MM.1S (cell line): ENCODE data around the gene SCAMP1.
"Not testable (repeated sequence)": the region's sequence is repeated elsewhere in the genome, so short reads cannot be mapped to it uniquely, and the experiment has no call there.

Experiments used
- DNase-seq: peaks from one replicate; pipeline ENCODE4 v3.0.0-alpha.2; 2015
- H2AFZ ChIP-seq: fragments of 300-600 bp; sonication (generic); 2 replicates; pipeline ENCODE4 v1.6.0; 2016; ENCODE audit warnings: antibody characterized with exemption, low read length
- H3F3A ChIP-seq: fragments of 300-600 bp; sonication (generic); 2 replicates; pipeline ENCODE4 v1.6.1; 2016; ENCODE audit warnings: mild to moderate bottlenecking, antibody characterized with exemption, low read length, moderate library complexity, mixed read lengths; ENCODE audit not compliant: insufficient read depth
- H3K27ac ChIP-seq: fragments of 300-600 bp; sonication (generic); 2 replicates; pipeline ENCODE4 v1.5.1; 2016; ENCODE audit warnings: mild to moderate bottlenecking, low read length
- H3K27me3 ChIP-seq: fragments of 300-600 bp; sonication (generic); replicated peaks from 2 replicates; pipeline ENCODE4 v1.6.0; 2016; ENCODE audit warnings: low read length; ENCODE audit not compliant: insufficient read depth
- H3K36me3 ChIP-seq: fragments of 300-600 bp; sonication (generic); replicated peaks from 2 replicates; pipeline ENCODE4 v1.6.1; 2016; ENCODE audit warnings: mild to moderate bottlenecking, low read length, mixed read lengths; ENCODE audit not compliant: insufficient read depth
- H3K4me1 ChIP-seq: fragments of 300-600 bp; sonication (generic); 2 replicates; pipeline ENCODE4 v1.6.1; 2016; ENCODE audit warnings: low read length, mixed read lengths
- H3K4me2 ChIP-seq: fragments of 300-600 bp; sonication (generic); 2 replicates; pipeline ENCODE4 v1.6.0; 2016; ENCODE audit warnings: low read depth, low read length
- H3K4me3 ChIP-seq: fragments of 300-600 bp; sonication (generic); 2 replicates; pipeline ENCODE4 v1.5.1; 2016; ENCODE audit warnings: low read length, mixed read lengths
- H3K79me2 ChIP-seq: fragments of 300-600 bp; sonication (generic); 2 replicates; pipeline ENCODE4 v1.6.1; 2016; ENCODE audit warnings: mixed run types, low read length, mixed read lengths
- H3K9ac ChIP-seq: fragments of 300-600 bp; sonication (generic); 2 replicates; pipeline ENCODE4 v1.6.1; 2016; ENCODE audit warnings: low read length, mixed read lengths
- H3K9me2 ChIP-seq: fragments of 300-600 bp; sonication (generic); replicated peaks from 2 replicates; pipeline ENCODE4 v1.6.1; 2016; ENCODE audit warnings: mild to moderate bottlenecking, low read length, mixed read lengths; ENCODE audit not compliant: insufficient read depth
- H3K9me3 ChIP-seq: fragments of 300-600 bp; sonication (generic); replicated peaks from 2 replicates; pipeline ENCODE4 v1.6.1; 2016; ENCODE audit warnings: mild to moderate bottlenecking, low read length, mixed read lengths; ENCODE audit not compliant: insufficient read depth
- H4K20me1 ChIP-seq: fragments of 300-600 bp; sonication (generic); 2 replicates; pipeline ENCODE4 v1.6.1; 2016; ENCODE audit warnings: mild to moderate bottlenecking, low read length, moderate library complexity, mixed read lengths; ENCODE audit not compliant: insufficient read depth
- CTCF ChIP-seq: fragments of 300-600 bp; sonication (generic); IDR thresholded peaks from 2 replicates; pipeline ENCODE4 v1.5.1; 2016; ENCODE audit warnings: antibody characterized with exemption, low read length, mixed read lengths
- EZH2 ChIP-seq: fragments of 300-600 bp; sonication (generic); optimal IDR thresholded peaks from 2 replicates; pipeline ENCODE3; 2017; ENCODE audit warnings: low read depth, mild to moderate bottlenecking, antibody characterized with exemption, low read length, mixed read lengths
- EZH2phosphoT487 ChIP-seq: fragments of 300-600 bp; sonication (generic); IDR thresholded peaks from 2 replicates; pipeline ENCODE4 v1.6.1; 2018; ENCODE audit warnings: antibody characterized with exemption, low read length

The SCAMP1 gene

GRCh38 chr5:78354066-78354670, 6.2 kb upstream of the SCAMP1 start:
- TF ChIP-seq EZH2phosphoT487 (no peak), CTCF (no peak), EZH2 (no peak)
- H3K27ac ChIP-seq: no peak overlapping the region
- H3K36me3 ChIP-seq: no peaks in the 10 kb centered on the region
- no peaks in the 10 kb centered on the region for H3K4me1 ChIP-seq
- H2AFZ ChIP-seq: no peak overlapping the region
- H3F3A ChIP-seq: no peaks in the 10 kb centered on the region
- no peaks in the 10 kb centered on the region for H3K27me3 ChIP-seq
- H3K9me3 ChIP-seq: no peaks in the 10 kb centered on the region
- no peaks in the 10 kb centered on the region; the same call in 1 of the 2 replicates for H3K79me2 ChIP-seq
- H3K4me2 ChIP-seq: no peak overlapping the region
- H3K4me3 ChIP-seq: no peak overlapping the region
- H3K9me2 ChIP-seq: no peaks in the 10 kb centered on the region
- no peak overlapping the region for H3K9ac ChIP-seq
- no peaks in the 10 kb centered on the region for H4K20me1 ChIP-seq
- no peak for DNase-seq

DNA sequence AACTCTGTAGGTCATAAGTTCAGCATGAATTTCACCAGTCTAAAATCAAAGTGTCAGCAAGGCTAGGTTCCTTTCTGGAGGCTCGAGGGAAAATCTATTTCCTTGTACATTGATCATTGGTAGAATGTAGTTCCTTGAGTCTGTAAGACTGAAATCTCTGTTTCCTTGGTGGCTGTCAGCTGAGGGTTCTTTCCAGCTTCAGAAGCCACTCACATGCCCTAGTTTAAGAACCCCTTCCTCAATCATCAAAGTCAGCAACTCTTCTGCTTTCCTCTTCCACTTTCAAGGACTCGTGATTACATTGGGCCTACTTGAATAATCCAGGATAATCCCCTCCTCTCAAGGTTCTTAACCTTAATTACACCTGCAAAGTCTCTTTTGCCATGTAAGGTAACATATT, 4.9 kb upstream of the SCAMP1 start:
- no peaks in the 10 kb centered on the region for H4K20me1 ChIP-seq
- H3K9ac ChIP-seq: no peak overlapping the region
- H3K27me3 ChIP-seq: no peaks in the 10 kb centered on the region
- TF ChIP-seq EZH2phosphoT487: no peak
- TF ChIP-seq EZH2: no peak
- TF ChIP-seq CTCF: no peak
- no peaks in the 10 kb centered on the region for H3K36me3 ChIP-seq
- no peak for DNase-seq
- no peak overlapping the region for H2AFZ ChIP-seq
- no peaks in the 10 kb centered on the region for H3K9me3 ChIP-seq
- H3K27ac ChIP-seq: no peak overlapping the region
- no peaks in the 10 kb centered on the region for H3F3A ChIP-seq
- H3K79me2 ChIP-seq: peaks cover under 1% of the 10 kb centered on the region; the same call in 1 of the 2 replicates
- no peak overlapping the region for H3K4me2 ChIP-seq
- no peaks in the 10 kb centered on the region for H3K4me1 ChIP-seq
- no peak overlapping the region for H3K4me3 ChIP-seq
- no peaks in the 10 kb centered on the region for H3K9me2 ChIP-seq

- H2AFZ ChIP-seq: peak overlapping the region; percentile 95
- peak overlapping the region; percentile 77 for H3K4me2 ChIP-seq
- not testable (repeated sequence) for H4K20me1 ChIP-seq, H3K27me3 ChIP-seq, H3K36me3 ChIP-seq, H3K9me2 ChIP-seq, H3F3A ChIP-seq, H3K4me1 ChIP-seq, H3K9me3 ChIP-seq, DNase-seq
- peak overlapping the region; percentile 89; the same call in 1 of the 2 replicates for H3K27ac ChIP-seq
- H3K79me2 ChIP-seq: peaks cover 21% of the 10 kb centered on the region; the same call in 1 of the 2 replicates
- H3K4me3 ChIP-seq: peak overlapping the region; percentile 99
- H3K9ac ChIP-seq: peak overlapping the region; percentile 87; the same call in 1 of the 2 replicates
Measured at GRCh38 chr5:78359455-78359830, 974 bp upstream of the SCAMP1 start.

DNA sequence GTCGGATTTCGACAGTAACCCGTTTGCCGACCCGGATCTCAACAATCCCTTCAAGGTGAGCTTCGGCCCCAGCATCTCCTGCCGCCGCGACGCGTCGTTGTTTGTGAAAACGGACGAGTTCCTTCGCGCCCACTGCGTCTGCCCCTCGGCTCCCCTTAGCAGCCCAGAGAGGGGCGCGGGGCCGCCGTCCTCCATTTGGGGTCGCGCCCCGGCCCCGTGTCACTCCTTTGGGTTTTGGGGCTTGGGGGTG, 182 bp downstream of the SCAMP1 start:
- peaks cover 26% of the 10 kb centered on the region; the same call in 1 of the 2 replicates for H3K79me2 ChIP-seq
- H3K36me3 ChIP-seq: no peaks in the 10 kb centered on the region
- 0 out of 2 replicates have a peak, but pooled peaks cover 7% of the 10 kb centered on the region for H3F3A ChIP-seq
- no peaks in the 10 kb centered on the region for H3K27me3 ChIP-seq
- H3K9me2 ChIP-seq: no peaks in the 10 kb centered on the region
- H3K27ac ChIP-seq: peak overlapping the region; percentile 47; the same call in 1 of the 2 replicates
- H3K4me3 ChIP-seq: peak overlapping the region; percentile 99
- peak overlapping the region; percentile 84 for H3K4me2 ChIP-seq
- no peaks in the 10 kb centered on the region for H3K4me1 ChIP-seq
- no peaks in the 10 kb centered on the region for H4K20me1 ChIP-seq
- H3K9ac ChIP-seq: peak overlapping the region; percentile 85
- H3K9me3 ChIP-seq: no peaks in the 10 kb centered on the region
- no peak for DNase-seq
- H2AFZ ChIP-seq: peak overlapping the region; percentile 93
- TF ChIP-seq CTCF (no peak), EZH2 (no peak), EZH2phosphoT487 (no peak)
